Endothelial cell of umbilical vein (primary cell): ENCODE results near the gene WFIKKN1. TPM values are rescaled to one million over a fixed set of nuclear protein-coding genes. Genes with fewer than 3 reads are reported as not detected.

Source experiments
- BruUV-seq: library from RNA; stranded (reverse); fragments of 400-500 nt; replicated peaks from 2 replicates; lab custom pipeline; 2021; lab: Mats Ljungman, UMichigan
- CTCF ChIA-PET: fragments of 300-600, 350-600 bp; sonication (Branson Sonifier 250); formaldehyde crosslinking; loops from one replicate; lab custom pipeline; 2021; ENCODE audit warnings: antibody characterized with exemption, inconsistent platforms; lab: Charles Lee
- POLR2A ChIA-PET: fragments of 300-600, 350-600 bp; sonication (Branson Sonifier 250); formaldehyde crosslinking; loops from one replicate; lab custom pipeline; 2021; ENCODE audit warnings: antibody characterized with exemption, inconsistent platforms; lab: Charles Lee
- DNase-seq: peaks from one replicate; pipeline ENCODE4 v3.0.0-alpha.2; 2011; ENCODE audit warnings: low read depth, low spot score
- FAIRE-seq: peaks from 2 replicates; lab custom pipeline; 2011; peaks lifted over from hg19 to GRCh38; lab: Jason Lieb, UNC
- H2AFZ ChIP-seq: 2 replicates; pipeline ENCODE4 v1.6.0; 2012; ENCODE audit warnings: low read depth, low read length, control low read depth, inconsistent platforms
- H3K27ac ChIP-seq: 2 replicates; pipeline ENCODE4 v1.5.1; 2011; ENCODE audit warnings: low read depth, mild to moderate bottlenecking, control low read depth, low read length, moderate library complexity; ENCODE audit not compliant: insufficient read depth
- H3K27me3 ChIP-seq, 2 experiments: 2 replicates each; pipeline versions ENCODE4 v1.6.0 to v1.6.1; 2011; ENCODE audit warnings: low read length in 2 of 2, mixed read lengths in 1 of 2; ENCODE audit not compliant: control insufficient read depth in 2 of 2, insufficient read depth in 2 of 2
- H3K36me3 ChIP-seq, 2 experiments: 2 replicates in 1 of 2; 3 replicates in 1 of 2; pipeline ENCODE4 v1.5.1; 2011; ENCODE audit warnings: low read length in 2 of 2, mild to moderate bottlenecking in 1 of 2, moderate library complexity in 1 of 2; ENCODE audit not compliant: control insufficient read depth in 2 of 2, insufficient read depth in 2 of 2; ENCODE audit errors: extremely low read depth in 1 of 2
- H3K4me1 ChIP-seq: 3 replicates; pipeline ENCODE4 v1.5.1; 2011; ENCODE audit warnings: mild to moderate bottlenecking, low read length; ENCODE audit not compliant: control insufficient read depth, insufficient read depth; ENCODE audit errors: extremely low read depth
- H3K4me2 ChIP-seq: 2 replicates; pipeline ENCODE4 v1.6.1; 2011; ENCODE audit warnings: low read length, control low read depth, mixed read lengths; ENCODE audit not compliant: insufficient read depth
- H3K4me3 ChIP-seq, 3 experiments: fragments of 200-600 bp in 1 of 3; sonication (generic), shearing (Covaris generic) in 1 of 3; replicated peaks in 1 of 3; 2 replicates each; pipeline ENCODE4 v1.5.1; 2011 to 2016; ENCODE audit warnings: control low read depth in 3 of 3, low read length in 3 of 3, mild to moderate bottlenecking in 2 of 3, inconsistent platforms in 1 of 3, low read depth in 1 of 3, moderate library complexity in 1 of 3; ENCODE audit not compliant: insufficient read depth in 1 of 3
- H3K79me2 ChIP-seq: 2 replicates; pipeline ENCODE4 v1.6.0; 2012; ENCODE audit warnings: low read length, inconsistent platforms; ENCODE audit not compliant: control insufficient read depth, insufficient read depth
- H3K9ac ChIP-seq: replicated peaks from 2 replicates; pipeline ENCODE3; 2011; ENCODE audit warnings: low read length, control low read depth; ENCODE audit not compliant: insufficient read depth; ENCODE audit errors: extremely low read depth
- H3K9me1 ChIP-seq: replicated peaks from 3 replicates; pipeline ENCODE4 v1.6.0; 2011; ENCODE audit warnings: mild to moderate bottlenecking, low read length; ENCODE audit not compliant: control insufficient read depth, insufficient read depth; ENCODE audit errors: extremely low read depth
- H3K9me3 ChIP-seq: replicated peaks from 2 replicates; pipeline ENCODE4 v1.5.1; 2012; ENCODE audit warnings: low read length, inconsistent platforms; ENCODE audit not compliant: control insufficient read depth, insufficient read depth
- H4K20me1 ChIP-seq: replicated peaks from 2 replicates; pipeline ENCODE3; 2011; ENCODE audit warnings: mild to moderate bottlenecking, low read length; ENCODE audit not compliant: control insufficient read depth, insufficient read depth; ENCODE audit errors: extremely low read depth
- CTCF ChIP-seq, 2 donors: IDR thresholded peaks; 1 replicate in 1 of 2; 2 replicates in 1 of 2; pipeline ENCODE4 v1.5.1; 2011; ENCODE audit warnings: low read length in 2 of 2, mild to moderate bottlenecking in 2 of 2, moderate library complexity in 2 of 2, control low read depth in 1 of 2, inconsistent platforms in 1 of 2, low read depth in 1 of 2; ENCODE audit not compliant: insufficient read depth in 1 of 2; ENCODE audit errors: extremely low read depth in 1 of 2
- EZH2 ChIP-seq: IDR thresholded peaks from 2 replicates; pipeline ENCODE4 v1.6.1; 2012; ENCODE audit warnings: borderline replicate concordance, low read depth, mild to moderate bottlenecking, moderate library complexity, low read length, inconsistent platforms; ENCODE audit not compliant: severe bottlenecking
- FOS ChIP-seq: IDR thresholded peaks from 2 replicates; pipeline ENCODE4 v1.6.1; 2011; ENCODE audit warnings: mild to moderate bottlenecking, low read length, moderate library complexity, borderline replicate concordance; ENCODE audit not compliant: insufficient read depth
- GATA2 ChIP-seq: IDR thresholded peaks from 2 replicates; pipeline ENCODE4 v1.7.0; 2011; ENCODE audit warnings: low read depth, mild to moderate bottlenecking, moderate library complexity, mixed read lengths, low read length; ENCODE audit not compliant: insufficient read length, insufficient read depth
- JUN ChIP-seq: IDR thresholded peaks from 2 replicates; pipeline ENCODE4 v1.6.1; 2011; ENCODE audit warnings: borderline replicate concordance, low read depth; ENCODE audit not compliant: insufficient read length, insufficient read depth
- MAX ChIP-seq: IDR thresholded peaks from 2 replicates; pipeline ENCODE4 v1.6.1; 2011; ENCODE audit not compliant: insufficient read depth, insufficient read length
- MYC ChIP-seq: IDR thresholded peaks from one replicate; pipeline ENCODE4 v1.6.1; 2011; ENCODE audit warnings: mild to moderate bottlenecking, low read depth, low read length
- POLR2A ChIP-seq: IDR thresholded peaks from 2 replicates; pipeline ENCODE4 v1.6.1; 2012; ENCODE audit warnings: low read depth, mild to moderate bottlenecking, control low read depth, low read length
- POLR2AphosphoS5 ChIP-seq: IDR thresholded peaks from 2 replicates; pipeline ENCODE4 v1.6.1; 2012; ENCODE audit warnings: low read depth, mild to moderate bottlenecking, control low read depth, low read length, moderate library complexity; ENCODE audit not compliant: insufficient read depth
- dilution Hi-C: fragments of 300-500 bp; cut with MboI; formaldehyde crosslinking; loops from one replicate; pipeline ENCODE4 v1.15.0; 2019; ENCODE audit warnings: low sequenced_read_pairs; ENCODE audit not compliant: extremely low pct_ligation_motif_present
- intact Hi-C: fragments of 100-400 bp; cut with micrococcal nuclease; formaldehyde crosslinking; loops from one replicate; pipeline ENCODE4 v1.10.0; 2022
- polyA plus RNA-seq, 4 experiments: library from polyadenylated mRNA; depleted of rRNA in 3 of 4; stranded (reverse) in 3 of 4; unstranded in 1 of 4; fragments of >200 nt; gene quantifications; 2 replicates each; pipeline versions ENCODE4 v1.2.1 to v1.2.3, GENCODE V29; 2011 to 2012; ENCODE audit warnings: missing spikeins in 1 of 4
- total RNA-seq: library from RNA; stranded (reverse); gene quantifications from 2 replicates; pipeline ENCODE4 v1.2.3, GENCODE V29; 2021

Gene WFIKKN1
- total and polyA plus RNA-seq, 2 donors (not counting 3 experiments of a cell fraction or from before 2014, with no cell fraction given), result 0.06 to 0.40 TPM

- no peak overlapping the region for H2AFZ ChIP-seq
- H3K36me3 ChIP-seq, result no peaks in the 10 kb centered on the region
- ChIA-PET CTCF (interaction anchor here (1.1 kb wide), 1 partner anchor 22 kb away, joined by 3 read pairs; no protein-coding TSS in a partner anchor), POLR2A (no interaction called here)
- dilution Hi-C loops, result no loop called here
- H3K79me2 ChIP-seq, result peaks cover 8% of the 10 kb centered on the region
- intact Hi-C loops, result no loop called here
- no peak overlapping the region for H3K27ac ChIP-seq
- no peaks in the 10 kb centered on the region for H3K9me3 ChIP-seq
- H4K20me1 ChIP-seq, result no peaks in the 10 kb centered on the region
- FAIRE-seq, result no peak
- peaks cover 13% of the 10 kb centered on the region for H3K4me1 ChIP-seq
- BruUV-seq, result no TSS peak
- no peaks in the 10 kb centered on the region for H3K27me3 ChIP-seq
- no peak overlapping the region for H3K9ac ChIP-seq
- no peak overlapping the region for H3K4me3 ChIP-seq
- H3K4me2 ChIP-seq, result no peak overlapping the region
- no peak for TF ChIP-seq CTCF (IDR thresholded peaks at IDR 0.05; ENCODE audit: extremely low read depth in 1 of 2, insufficient read depth in 1 of 2, low read depth in 1 of 2, low read length in 2 of 2)
- TF ChIP-seq GATA2, result no peak
- TF ChIP-seq POLR2AphosphoS5, result no peak
- TF ChIP-seq MAX, result no peak
- no peak for TF ChIP-seq JUN
- no peak for TF ChIP-seq MYC
- no peak for TF ChIP-seq FOS
- no peak for TF ChIP-seq POLR2A
- no peak for TF ChIP-seq EZH2
- no peaks in the 10 kb centered on the region for H3K9me1 ChIP-seq
- no peak for DNase-seq
Observed at GRCh38 chr16:638836-639235, 8.1 kb downstream of the WFIKKN1 start.
